SK-N-SH (cell line): ENCODE measurements around the gene SEL1L2. TPM values are rescaled to one million over a fixed set of nuclear protein-coding genes. Genes with fewer than 3 reads are reported as not detected.

Source experiments
- CTCF ChIA-PET: fragments of 300-600, 350-600 bp; formaldehyde crosslinking; extraction: SDS; loops from one replicate; lab custom pipeline; 2021; lab: Yijun Ruan, JAX
- POLR2A ChIA-PET: fragments of 350-600 bp; sonication (Branson Sonifier 250); formaldehyde crosslinking; extraction: SDS; loops from one replicate; lab custom pipeline; 2020; ENCODE audit warnings: antibody characterized with exemption, inconsistent platforms; lab: Yijun Ruan, JAX
- DNase-seq: peaks from one replicate; pipeline ENCODE4 v3.0.0; 2012
- H2AFZ ChIP-seq: fragments of 200-600 bp; sonication (generic); 2 replicates; pipeline ENCODE4 v1.8.1; 2016; ENCODE audit warnings: antibody characterized with exemption, mild to moderate bottlenecking, low read depth
- H3F3A ChIP-seq: fragments of 200-600 bp; sonication (generic); replicated peaks from 2 replicates; pipeline ENCODE3; 2016; ENCODE audit warnings: antibody characterized with exemption, mild to moderate bottlenecking; ENCODE audit not compliant: insufficient read depth
- H3K27ac ChIP-seq, 2 experiments: fragments of 200-500 bp in 1 of 2; fragments of 200-600 bp in 1 of 2; sonication (Bioruptor generic) in 1 of 2; sonication (generic), shearing (Covaris generic) in 1 of 2; 2 replicates each; pipeline versions ENCODE4 v1.5.1 to v1.6.1; 2014 to 2016; ENCODE audit warnings: low read depth in 2 of 2, inconsistent platforms in 1 of 2, low read length in 1 of 2, mild to moderate bottlenecking in 1 of 2, mixed read lengths in 1 of 2
- H3K27me3 ChIP-seq: fragments of 200-600 bp; sonication (generic), shearing (Covaris generic); 2 replicates; pipeline ENCODE4 v1.6.1; 2016; ENCODE audit warnings: mixed run types; ENCODE audit not compliant: insufficient read depth
- H3K36me3 ChIP-seq, 2 experiments: fragments of 200-500 bp in 1 of 2; fragments of 200-600 bp in 1 of 2; sonication (Bioruptor generic) in 1 of 2; sonication (generic) in 1 of 2; replicated peaks in 1 of 2; 2 replicates each; pipeline versions ENCODE3 to v1.5.1; 2014 to 2016; ENCODE audit warnings: low read length in 1 of 2, mild to moderate bottlenecking in 1 of 2; ENCODE audit not compliant: insufficient read depth in 2 of 2, control insufficient read depth in 1 of 2
- H3K4me1 ChIP-seq, 2 experiments: fragments of 200-500 bp in 1 of 2; fragments of 200-600 bp in 1 of 2; sonication (Bioruptor generic) in 1 of 2; sonication (generic), shearing (Covaris generic) in 1 of 2; 2 replicates each; pipeline versions ENCODE4 v1.5.1 to v1.6.1; 2014 to 2016; ENCODE audit warnings: low read depth in 1 of 2, low read length in 1 of 2, mixed run types in 1 of 2; ENCODE audit not compliant: insufficient read depth in 2 of 2, control insufficient read depth in 1 of 2
- H3K4me2 ChIP-seq: fragments of 200-600 bp; sonication (generic), shearing (Covaris generic); 2 replicates; pipeline ENCODE4 v1.6.1; 2017; ENCODE audit warnings: mixed run types
- H3K4me3 ChIP-seq, 2 experiments: fragments of 200-500 bp in 1 of 2; fragments of 200-600 bp in 1 of 2; sonication (Bioruptor generic) in 1 of 2; sonication (generic), shearing (Covaris generic) in 1 of 2; 2 replicates each; pipeline versions ENCODE4 v1.5.1 to v1.8.1; 2014 to 2016; ENCODE audit warnings: low read depth in 2 of 2, inconsistent platforms in 1 of 2, low read length in 1 of 2, mild to moderate bottlenecking in 1 of 2, mixed read lengths in 1 of 2, moderate library complexity in 1 of 2
- H3K79me2 ChIP-seq: fragments of 200-600 bp; sonication (generic); 2 replicates; pipeline ENCODE4 v1.8.1; 2017; ENCODE audit warnings: mild to moderate bottlenecking; ENCODE audit not compliant: insufficient read depth
- H3K9ac ChIP-seq: fragments of 200-600 bp; sonication (generic); 2 replicates; pipeline ENCODE4 v1.6.1; 2017; ENCODE audit warnings: mixed run types
- H3K9me2 ChIP-seq: fragments of 200-600 bp; sonication (generic); 2 replicates; pipeline ENCODE4 v1.6.1; 2017; ENCODE audit warnings: mixed run types
- H3K9me3 ChIP-seq: fragments of 200-600 bp; sonication (generic); 2 replicates; pipeline ENCODE4 v1.6.1; 2017; ENCODE audit warnings: mixed run types, mild to moderate bottlenecking, moderate library complexity
- H4K20me1 ChIP-seq: fragments of 200-600 bp; sonication (generic); 2 replicates; pipeline ENCODE4 v1.6.1; 2017; ENCODE audit warnings: mild to moderate bottlenecking, mixed run types; ENCODE audit not compliant: insufficient read depth
- EP300 ChIP-seq, 2 experiments: IDR thresholded peaks; 2 replicates each; pipeline versions ENCODE4 v1.4.0 to v1.6.1; 2012; ENCODE audit warnings: borderline replicate concordance in 1 of 2, low read depth in 1 of 2, low read length in 1 of 2
- FOXJ3 ChIP-seq: sonication (generic); formaldehyde crosslinking; IDR thresholded peaks from 2 replicates; pipeline ENCODE4 v1.5.1; 2020; ENCODE audit warnings: mild to moderate bottlenecking, missing genetic modification reagents
- FOXM1 ChIP-seq: IDR thresholded peaks from 2 replicates; pipeline ENCODE4 v1.4.0; 2012; ENCODE audit warnings: low read depth, mild to moderate bottlenecking
- MXI1 ChIP-seq: IDR thresholded peaks from 2 replicates; pipeline ENCODE4 v1.6.1; 2012; ENCODE audit warnings: mild to moderate bottlenecking, low read depth, low read length, improper control_type of control experiment
- RCOR1 ChIP-seq: fragments of 150-350 bp; IDR thresholded peaks from 2 replicates; pipeline ENCODE4 v1.6.1; 2017; ENCODE audit warnings: antibody characterized with exemption, low read length
- RFX5 ChIP-seq: IDR thresholded peaks from 2 replicates; pipeline ENCODE4 v1.6.1; 2012; ENCODE audit warnings: mild to moderate bottlenecking, improper control_type of control experiment, low read length
- RXRA ChIP-seq: IDR thresholded peaks from 2 replicates; pipeline ENCODE4 v1.4.0; 2012; ENCODE audit warnings: low read depth, mild to moderate bottlenecking, borderline replicate concordance
- SIN3A ChIP-seq: IDR thresholded peaks from 2 replicates; pipeline ENCODE4 v1.6.1; 2012; ENCODE audit warnings: low read depth, mild to moderate bottlenecking, low read length, moderate library complexity, borderline replicate concordance
- TAF1 ChIP-seq: IDR thresholded peaks from 2 replicates; pipeline ENCODE4 v1.6.1; 2012; ENCODE audit warnings: low read depth, mild to moderate bottlenecking, low read length, moderate library complexity, borderline replicate concordance
- TCF12 ChIP-seq: IDR thresholded peaks from 2 replicates; pipeline ENCODE4 v1.4.0; 2012
- TEAD4 ChIP-seq: IDR thresholded peaks from 2 replicates; pipeline ENCODE4 v1.4.0; 2012; ENCODE audit warnings: mild to moderate bottlenecking, borderline replicate concordance; ENCODE audit not compliant: insufficient read depth
- USF1 ChIP-seq: IDR thresholded peaks from 2 replicates; pipeline ENCODE4 v1.4.0; 2012; ENCODE audit warnings: low read depth, borderline replicate concordance
- USF2 ChIP-seq: fragments of 150-350 bp; IDR thresholded peaks from 2 replicates; pipeline ENCODE4 v1.6.1; 2017; ENCODE audit warnings: antibody characterized with exemption, low read length, low read depth, borderline replicate concordance
- YY1 ChIP-seq: IDR thresholded peaks from 2 replicates; pipeline ENCODE4 v1.4.0; 2012; ENCODE audit warnings: low read depth, mild to moderate bottlenecking
- ZBTB33 ChIP-seq: IDR thresholded peaks from 2 replicates; pipeline ENCODE4 v1.4.0; 2012; ENCODE audit warnings: low read depth, borderline replicate concordance
- whole genome bisulfite sequencing: methylation state at CpG from one replicate; pipeline ENCODE4 v1.1.6; 2017; ENCODE audit warnings: low lambda C conversion rate; 5-methylcytosine and 5-hydroxymethylcytosine counted together
- polyA plus RNA-seq, 3 experiments: library from polyadenylated mRNA; depleted of rRNA; stranded (reverse); fragments of >200 nt; gene quantifications; 2 replicates each; pipeline ENCODE4 v1.2.3, GENCODE V29; 2012

Gene SEL1L2
- polyA plus RNA-seq, 1 of the 3 experiments (the other 2 are of a cell fraction) = not detected

GRCh38 chr20:13883425-13883824 lies 107.0 kb downstream of the SEL1L2 start:
- ChIA-PET CTCF (interaction anchor here (2.5 kb wide), 1 partner anchor 64 kb away, joined by 11 read pairs; no protein-coding TSS in a partner anchor), POLR2A (no interaction called here)
- DNase-seq = no peak
- Histone ChIP-seq H3K4me3 (no peak overlapping the region), H3K4me2 (no peak overlapping the region), H3K27ac (no peak overlapping the region), H2AFZ (no peak overlapping the region), H3K9me2 (no peaks in the 10 kb centered on the region), H3K4me1 (no peaks in the 10 kb centered on the region), H3K27me3 (no peaks in the 10 kb centered on the region), H3K79me2 (no peaks in the 10 kb centered on the region), H3K36me3 (no peaks in the 10 kb centered on the region), H3K9ac (no peak overlapping the region), H4K20me1 (no peaks in the 10 kb centered on the region), H3F3A (no peaks in the 10 kb centered on the region), H3K9me3 (no peaks in the 10 kb centered on the region)
- 0% methylated on average over 1 of the region's 1 CpG for WGBS
- TF ChIP-seq EP300 (IDR thresholded peaks at IDR 0.05; ENCODE audit: borderline replicate concordance in 1 of 2, low read depth in 1 of 2, low read length in 1 of 2) (no peak), USF1 (no peak), YY1 (no peak), FOXJ3 (CRISPR knock-in tag) (no peak), RXRA (no peak), TCF12 (no peak), USF2 (no peak), MXI1 (no peak), FOXM1 (no peak)
- TF ChIP-seq, all 33 proteins: peak for 0

- Histone ChIP-seq H3K9me3 (no peaks in the 10 kb centered on the region), H3K4me3 (no peak overlapping the region), H3K9me2 (no peaks in the 10 kb centered on the region), H3K4me1 (no peaks in the 10 kb centered on the region), H2AFZ (no peak overlapping the region), H3K27ac (no peak overlapping the region), H4K20me1 (no peaks in the 10 kb centered on the region), H3K27me3 (no peaks in the 10 kb centered on the region), H3F3A (no peaks in the 10 kb centered on the region), H3K36me3 (no peaks in the 10 kb centered on the region), H3K4me2 (no peak overlapping the region), H3K79me2 (no peaks in the 10 kb centered on the region), H3K9ac (no peak overlapping the region)
- 69% methylated on average over 2 of the region's 2 CpGs for WGBS
- DNase-seq = no peak
- TF ChIP-seq SIN3A (no peak), ZBTB33 (no peak), USF1 (no peak), TEAD4 (no peak), RFX5 (no peak), FOXM1 (no peak), USF2 (no peak), RXRA (no peak), FOXJ3 (CRISPR knock-in tag) (no peak), RCOR1 (no peak), TAF1 (no peak), MXI1 (no peak)
- ChIA-PET CTCF (no interaction called here), POLR2A (no interaction called here)
Observed at GRCh38 chr20:13878566-13878965, 111.8 kb downstream of the SEL1L2 start.
